K562 (cell line): ENCODE results near the gene CSMD2. TPM values are rescaled to one million over a fixed set of nuclear protein-coding genes. Genes with fewer than 3 reads are reported as not detected.

Experiments used
- ATAC-seq: fragments of 200-7000 bp; cut with Tn5 transposase; 3 replicates; pipeline ENCODE4 v1.9.1; 2020; ENCODE audit warnings: moderate library complexity
- BruUV-seq: library from RNA; stranded (reverse); fragments of 400-500 nt; replicated peaks from 2 replicates; lab custom pipeline; 2021; lab: Mats Ljungman, UMichigan
- CTCF ChIA-PET: fragments of 300-600 bp; formaldehyde crosslinking; extraction: SDS; loops from one replicate; lab custom pipeline; 2021; ENCODE audit warnings: low intra/inter-chr PET ratio; lab: Yijun Ruan, JAX
- POLR2A ChIA-PET: fragments of 300-600, 350-650 bp; sonication (Branson Sonifier 250); formaldehyde crosslinking; extraction: SDS; loops from one replicate; lab custom pipeline; 2021; ENCODE audit warnings: antibody characterized with exemption, inconsistent platforms; lab: Yijun Ruan, JAX
- DNase-seq, 4 experiments: peaks; one replicate each; pipeline versions ENCODE4 v3.0.0 to v3.0.0-alpha.2; 2011 to 2018; ENCODE audit warnings: low spot score in 3 of 4, mixed read lengths in 3 of 4; ENCODE audit errors: extremely low read depth in 1 of 4
- FAIRE-seq: peaks from 2 replicates; lab custom pipeline; 2011; peaks lifted over from hg19 to GRCh38; lab: Jason Lieb, UNC
- H2AFZ ChIP-seq: 2 replicates; pipeline ENCODE4 v1.6.0; 2011; ENCODE audit warnings: low read depth, low read length, control low read depth, inconsistent platforms
- H3K27ac ChIP-seq: fragments of 200-600 bp; 3 replicates; pipeline ENCODE4 v1.8.0; 2011; ENCODE audit warnings: low read depth, mild to moderate bottlenecking, control low read depth, inconsistent platforms, low read length, moderate library complexity, mixed read lengths; ENCODE audit errors: extremely low read depth
- H3K27me3 ChIP-seq, 2 experiments: fragments of 300-600 bp in 1 of 2; 2 replicates in 1 of 2; 3 replicates in 1 of 2; pipeline versions ENCODE4 v1.6.0 to v1.8.0; 2011; ENCODE audit warnings: inconsistent platforms in 2 of 2, low read length in 2 of 2, mild to moderate bottlenecking in 1 of 2, mixed read lengths in 1 of 2, moderate library complexity in 1 of 2; ENCODE audit not compliant: control insufficient read depth in 2 of 2, insufficient read depth in 2 of 2
- H3K36me3 ChIP-seq: fragments of 300-600 bp; 3 replicates; pipeline ENCODE4 v1.8.0; 2011; ENCODE audit warnings: mild to moderate bottlenecking, low read length, inconsistent platforms; ENCODE audit not compliant: control insufficient read depth, insufficient read depth
- H3K4me1 ChIP-seq, 2 experiments: fragments of 200-600 bp in 1 of 2; replicated peaks in 1 of 2; 2 replicates in 1 of 2; 3 replicates in 1 of 2; pipeline versions ENCODE4 v1.5.1 to v1.8.0; 2011; ENCODE audit warnings: inconsistent platforms in 2 of 2, low read length in 2 of 2, mild to moderate bottlenecking in 1 of 2, mixed read lengths in 1 of 2, moderate library complexity in 1 of 2; ENCODE audit not compliant: control insufficient read depth in 2 of 2, insufficient read depth in 2 of 2
- H3K4me2 ChIP-seq: 2 replicates; pipeline ENCODE4 v1.6.1; 2011; ENCODE audit warnings: low read length, control low read depth, inconsistent platforms, mixed read lengths; ENCODE audit not compliant: insufficient read depth
- H3K4me3 ChIP-seq: fragments of 200-600 bp; sonication (generic), shearing (Covaris generic); 2 replicates; pipeline ENCODE4 v1.5.1; 2016; ENCODE audit warnings: control low read depth, inconsistent platforms
- H3K79me2 ChIP-seq: fragments of 200-600 bp; 3 replicates; pipeline ENCODE4 v1.8.0; 2011; ENCODE audit warnings: low read length, inconsistent platforms; ENCODE audit not compliant: control insufficient read depth, insufficient read depth
- H3K9ac ChIP-seq, 2 experiments: 2 replicates each; pipeline versions ENCODE4 v1.6.0 to v1.6.1; 2011; ENCODE audit warnings: low read depth in 2 of 2, low read length in 2 of 2, control low read depth in 1 of 2, inconsistent platforms in 1 of 2, mild to moderate bottlenecking in 1 of 2, mixed read lengths in 1 of 2; ENCODE audit not compliant: insufficient read depth in 1 of 2
- H3K9me1 ChIP-seq: one replicate; pipeline ENCODE4 v1.6.0; 2011; ENCODE audit warnings: inconsistent platforms, mild to moderate bottlenecking, low read length, moderate library complexity; ENCODE audit not compliant: control insufficient read depth, insufficient read depth
- H3K9me3 ChIP-seq: replicated peaks from 2 replicates; pipeline ENCODE4 v1.5.1; 2011; ENCODE audit warnings: low read depth, low read length, inconsistent platforms; ENCODE audit not compliant: control insufficient read depth, insufficient read depth
- H4K20me1 ChIP-seq: replicated peaks from 2 replicates; pipeline ENCODE4 v1.6.1; 2011; ENCODE audit warnings: low read length, inconsistent platforms, mixed read lengths; ENCODE audit not compliant: control insufficient read depth, insufficient read depth
- BCL6 ChIP-seq: fragments of 250-450 bp; sonication (Bioruptor Pico); IDR thresholded peaks from 2 replicates; pipeline ENCODE4 v1.4.0; 2020
- CEBPG ChIP-seq, 3 experiments: fragments of 200-800 bp in 1 of 3; sonication (Bioruptor generic) in 1 of 3; sonication (generic) in 1 of 3; formaldehyde crosslinking in 1 of 3; IDR thresholded peaks in 2 of 3; conservative IDR thresholded peaks in 1 of 3; 2 replicates each; pipeline versions ENCODE4 v1.6.1 to v1.8.0; 2016 to 2022; ENCODE audit warnings: missing compliant biosample characterization in 2 of 3, missing genetic modification characterization in 2 of 3, mild to moderate bottlenecking in 1 of 3, missing genetic modification reagents in 1 of 3
- PRMT5 ChIP-seq: sonication (generic); formaldehyde crosslinking; IDR thresholded peaks from 2 replicates; pipeline ENCODE4 v1.5.0; 2020; ENCODE audit warnings: missing genetic modification reagents
- SAFB ChIP-seq: fragments of 200-400 bp; formaldehyde crosslinking; IDR thresholded peaks from 2 replicates; pipeline ENCODE4 v1.6.1; 2017; ENCODE audit warnings: low read depth, low read length, borderline replicate concordance
- TCF7 ChIP-seq: sonication (generic); IDR thresholded peaks from 2 replicates; pipeline ENCODE4 v1.6.1; 2016; ENCODE audit warnings: antibody characterized with exemption, borderline replicate concordance
- U2AF1 ChIP-seq: fragments of 200-400 bp; formaldehyde crosslinking; optimal IDR thresholded peaks from 2 replicates; pipeline ENCODE3; 2017; ENCODE audit warnings: mild to moderate bottlenecking, low read depth, low read length, moderate library complexity
- ZNF224 ChIP-seq: sonication (generic); formaldehyde crosslinking; IDR thresholded peaks from 2 replicates; pipeline ENCODE4 v1.8.0; 2022; ENCODE audit warnings: mild to moderate bottlenecking, missing genetic modification reagents
- ZNF644 ChIP-seq: fragments of 200-800 bp; sonication (Bioruptor generic); IDR thresholded peaks from 2 replicates; pipeline ENCODE4 v1.6.1; 2016; ENCODE audit warnings: low read depth, missing genetic modification characterization, missing compliant biosample characterization
- ZNF76 ChIP-seq: fragments of 250-450 bp; sonication (Bioruptor Pico); IDR thresholded peaks from 2 replicates; pipeline ENCODE4 v1.4.0; 2020; ENCODE audit warnings: mild to moderate bottlenecking, moderate library complexity, borderline replicate concordance
- WGBS: fragments of 100-300 bp; shearing (Covaris generic); methylation state at CpG from one replicate; pipeline ENCODE4 v1.1.6; 2016; ENCODE audit warnings: low coverage, mixed read lengths; ENCODE audit not compliant: insufficient coverage; ENCODE audit errors: missing lambda C conversion rate; 5-methylcytosine and 5-hydroxymethylcytosine counted together
- in situ Hi-C: fragments of 300-500 bp; cut with MboI; formaldehyde crosslinking; loops from 4 replicates; pipeline ENCODE4 v1.15.0; 2018; ENCODE audit warnings: inconsistent platforms, mixed read lengths
- intact Hi-C: fragments of 100-400 bp; cut with micrococcal nuclease; formaldehyde crosslinking; loops from 2 replicates; pipeline ENCODE4 v1.14.2; 2022
- polyA plus RNA-seq, 8 experiments: library from polyadenylated mRNA; depleted of rRNA in 4 of 8; stranded (reverse) in 5 of 8; unstranded in 3 of 8; fragments of >200 nt; fragmentation: Nextera tagmentation in 2 of 8; fragmentation: Illumina TruSeq in 1 of 8; extraction: Ambion mirVana in 2 of 8; extraction: Trizol in 1 of 8; gene quantifications; 2 replicates each; pipeline versions ENCODE4 v1.2.1 to v1.2.3, GENCODE V29; 2011 to 2014; ENCODE audit warnings: inconsistent platforms in 1 of 8, missing spikeins in 1 of 8
- total RNA-seq, 7 experiments: library from RNA; depleted of rRNA in 6 of 7; stranded (reverse); fragments of >200 nt in 6 of 7; fragmentation: Illumina TruSeq in 2 of 7; extraction: Trizol in 2 of 7; gene quantifications; 2 replicates each; pipeline versions ENCODE4 v1.2.1 to v1.2.3, GENCODE V29; 2011 to 2021; ENCODE audit warnings: low replicate concordance in 1 of 7
- TF ChIP-seq, protein P1 (sequence below): fragments of 450-650 bp; formaldehyde crosslinking; IDR thresholded peaks from 2 replicates; pipeline ENCODE4 v1.4.0; 2022; ENCODE audit warnings: missing genetic modification characterization
- TF ChIP-seq, protein P2 (sequence below), 2 experiments: fragments of 450-650 bp in 1 of 2; sonication (generic) in 1 of 2; formaldehyde crosslinking; conservative IDR thresholded peaks; 2 replicates each; pipeline versions ENCODE4 v1.4.0 to v1.8.1; 2020 to 2022; ENCODE audit warnings: mild to moderate bottlenecking in 1 of 2, missing genetic modification reagents in 1 of 2
- TF ChIP-seq, protein P3 (sequence below): fragments of 450-650 bp; formaldehyde crosslinking; IDR thresholded peaks from 2 replicates; pipeline ENCODE4 v1.4.0; 2022; ENCODE audit warnings: missing genetic modification characterization
- TF ChIP-seq, protein P4 (sequence below): fragments of 250-450 bp; sonication (Bioruptor Pico); IDR thresholded peaks from 2 replicates; pipeline ENCODE4 v1.4.0; 2020; ENCODE audit warnings: mild to moderate bottlenecking, moderate library complexity

CSMD2 gene
- total and polyA plus RNA-seq, 9 of the 15 experiments (the other 6 are each of a cell fraction or from before 2014, with no cell fraction given): not detected

DNA sequence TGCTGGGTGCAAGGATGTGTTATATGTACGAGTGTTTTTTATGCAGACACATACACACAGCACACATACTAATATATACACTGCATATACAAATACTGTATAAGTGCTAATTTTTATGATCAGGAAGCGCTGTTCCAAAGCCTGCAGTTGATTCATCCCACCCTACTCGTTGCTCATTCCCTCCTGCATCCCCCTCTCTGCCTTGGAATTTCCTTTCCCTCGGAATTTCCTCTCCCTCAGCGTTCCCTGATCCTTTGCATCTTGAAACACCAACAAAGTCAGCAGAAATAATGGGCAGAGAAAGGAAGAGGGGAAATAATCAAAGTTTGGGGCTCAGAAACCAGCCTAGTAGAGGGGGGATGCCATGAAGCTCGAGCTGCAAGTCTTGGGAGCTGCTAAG, 98.9 kb downstream of the CSMD2 start:
- no peak for DNase-seq
- ChIA-PET POLR2A (interaction anchor here (1.1 kb wide), 1 partner anchor 10 kb away, joined by 3 read pairs; no protein-coding TSS in a partner anchor), CTCF (no interaction called here)
- H3K4me1 ChIP-seq: no peaks in the 10 kb centered on the region
- H3K9me1 ChIP-seq: no peaks in the 10 kb centered on the region
- H3K9me3 ChIP-seq: no peaks in the 10 kb centered on the region
- H3K4me2 ChIP-seq: no peak overlapping the region
- H3K36me3 ChIP-seq: no peaks in the 10 kb centered on the region
- no peak for FAIRE-seq
- BruUV-seq: no TSS peak
- H4K20me1 ChIP-seq: no peaks in the 10 kb centered on the region
- no peaks in the 10 kb centered on the region for H3K79me2 ChIP-seq
- H3K27me3 ChIP-seq: no peaks in the 10 kb centered on the region; a peak in 1 of 5 replicates
- no peak overlapping the region for H3K4me3 ChIP-seq
- no peak for ATAC-seq
- H2AFZ ChIP-seq: no peak overlapping the region
- 0% methylated on average over 6 of the region's 6 CpGs for WGBS
- no peak overlapping the region for H3K9ac ChIP-seq
- intact Hi-C loops (no loop called here), in situ Hi-C loops (no loop called here)
- H3K27ac ChIP-seq: no peak overlapping the region
- TF ChIP-seq ZNF644 (tag): no peak
- TF ChIP-seq SAFB: no peak
- no peak for TF ChIP-seq U2AF1
- TF ChIP-seq ZNF224 (CRISPR knock-in tag): no peak
- TF ChIP-seq, protein P1, sequence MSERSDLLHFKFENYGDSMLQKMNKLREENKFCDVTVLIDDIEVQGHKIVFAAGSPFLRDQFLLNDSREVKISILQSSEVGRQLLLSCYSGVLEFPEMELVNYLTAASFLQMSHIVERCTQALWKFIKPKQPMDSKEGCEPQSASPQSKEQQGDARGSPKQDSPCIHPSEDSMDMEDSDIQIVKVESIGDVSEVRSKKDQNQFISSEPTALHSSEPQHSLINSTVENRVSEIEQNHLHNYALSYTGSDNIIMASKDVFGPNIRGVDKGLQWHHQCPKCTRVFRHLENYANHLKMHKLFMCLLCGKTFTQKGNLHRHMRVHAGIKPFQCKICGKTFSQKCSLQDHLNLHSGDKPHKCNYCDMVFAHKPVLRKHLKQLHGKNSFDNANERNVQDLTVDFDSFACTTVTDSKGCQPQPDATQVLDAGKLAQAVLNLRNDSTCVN (CRISPR knock-in tag): no peak
- TF ChIP-seq, protein P2, sequence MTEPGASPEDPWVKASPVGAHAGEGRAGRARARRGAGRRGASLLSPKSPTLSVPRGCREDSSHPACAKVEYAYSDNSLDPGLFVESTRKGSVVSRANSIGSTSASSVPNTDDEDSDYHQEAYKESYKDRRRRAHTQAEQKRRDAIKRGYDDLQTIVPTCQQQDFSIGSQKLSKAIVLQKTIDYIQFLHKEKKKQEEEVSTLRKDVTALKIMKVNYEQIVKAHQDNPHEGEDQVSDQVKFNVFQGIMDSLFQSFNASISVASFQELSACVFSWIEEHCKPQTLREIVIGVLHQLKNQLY (CRISPR knock-in tag; conservative IDR thresholded peaks at IDR 0.05): no peak
- TF ChIP-seq CEBPG (CRISPR knock-in tag; IDR thresholded peaks at IDR 0.05): no peak
- no peak for TF ChIP-seq CEBPG (tag; conservative IDR thresholded peaks at IDR 0.05 in 1 of 2, IDR thresholded peaks at IDR 0.05 in 1 of 2)
- TF ChIP-seq, protein P3, sequence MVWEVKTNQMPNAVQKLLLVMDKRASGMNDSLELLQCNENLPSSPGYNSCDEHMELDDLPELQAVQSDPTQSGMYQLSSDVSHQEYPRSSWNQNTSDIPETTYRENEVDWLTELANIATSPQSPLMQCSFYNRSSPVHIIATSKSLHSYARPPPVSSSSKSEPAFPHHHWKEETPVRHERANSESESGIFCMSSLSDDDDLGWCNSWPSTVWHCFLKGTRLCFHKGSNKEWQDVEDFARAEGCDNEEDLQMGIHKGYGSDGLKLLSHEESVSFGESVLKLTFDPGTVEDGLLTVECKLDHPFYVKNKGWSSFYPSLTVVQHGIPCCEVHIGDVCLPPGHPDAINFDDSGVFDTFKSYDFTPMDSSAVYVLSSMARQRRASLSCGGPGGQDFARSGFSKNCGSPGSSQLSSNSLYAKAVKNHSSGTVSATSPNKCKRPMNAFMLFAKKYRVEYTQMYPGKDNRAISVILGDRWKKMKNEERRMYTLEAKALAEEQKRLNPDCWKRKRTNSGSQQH: no peak
- no peak for TF ChIP-seq PRMT5 (CRISPR knock-in tag)
- no peak for TF ChIP-seq TCF7
- TF ChIP-seq BCL6 (CRISPR knock-in tag): no peak
- no peak for TF ChIP-seq ZNF76 (CRISPR knock-in tag)
- TF ChIP-seq, protein P4, sequence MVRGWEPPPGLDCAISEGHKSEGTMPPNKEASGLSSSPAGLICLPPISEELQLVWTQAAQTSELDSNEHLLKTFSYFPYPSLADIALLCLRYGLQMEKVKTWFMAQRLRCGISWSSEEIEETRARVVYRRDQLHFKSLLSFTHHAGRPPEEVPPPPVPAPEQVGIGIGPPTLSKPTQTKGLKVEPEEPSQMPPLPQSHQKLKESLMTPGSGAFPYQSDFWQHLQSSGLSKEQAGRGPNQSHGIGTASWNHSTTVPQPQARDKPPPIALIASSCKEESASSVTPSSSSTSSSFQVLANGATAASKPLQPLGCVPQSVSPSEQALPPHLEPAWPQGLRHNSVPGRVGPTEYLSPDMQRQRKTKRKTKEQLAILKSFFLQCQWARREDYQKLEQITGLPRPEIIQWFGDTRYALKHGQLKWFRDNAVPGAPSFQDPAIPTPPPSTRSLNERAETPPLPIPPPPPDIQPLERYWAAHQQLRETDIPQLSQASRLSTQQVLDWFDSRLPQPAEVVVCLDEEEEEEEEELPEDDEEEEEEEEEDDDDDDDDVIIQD (CRISPR knock-in tag): no peak
